Dermis blood vessel endothelial cell (primary cell): ENCODE measurements around the gene SOX6. TPM values are rescaled to one million over a fixed set of nuclear protein-coding genes. Genes with fewer than 3 reads are reported as not detected.
"Not testable (repeated sequence)": the region's sequence is repeated elsewhere in the genome, so short reads cannot be mapped to it uniquely, and the experiment has no call there.

Experiments
- DNase-seq: peaks from one replicate; pipeline ENCODE4 v3.0.0; 2010
- total RNA-seq: library from RNA; depleted of rRNA; stranded (reverse); fragments of >200 nt; gene quantifications from 2 replicates; pipeline ENCODE4 v1.2.3, GENCODE V29; 2014

SOX6 gene
- total RNA-seq, 1 donor from 2014 or later: under 0.01 TPM

DNA sequence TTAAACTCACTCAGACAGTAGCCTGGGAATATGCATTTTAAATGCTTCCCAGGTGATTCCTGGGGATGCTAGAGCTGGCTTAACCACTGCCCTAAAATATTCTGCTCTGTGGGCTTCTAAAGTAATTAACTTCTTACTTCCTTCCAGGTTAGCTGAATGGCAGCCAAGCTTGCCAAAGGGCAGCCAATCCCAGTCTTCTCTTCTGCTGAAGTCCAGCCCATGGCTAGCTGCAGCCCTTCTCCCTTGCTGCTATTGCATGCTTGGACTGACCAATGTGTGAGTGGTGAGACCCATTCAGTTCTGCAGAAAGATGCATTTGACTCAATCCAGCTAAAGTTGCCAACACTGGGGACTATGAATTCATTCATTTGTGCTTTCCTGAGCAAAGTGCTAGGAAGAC is 411.9 kb downstream of the SOX6 start:
- no peak for DNase-seq

- DNase-seq: no peak
These were observed 412.7 kb downstream of the SOX6 start for GRCh38 chr11:15943418-15944197.

- no peak for DNase-seq
These were observed 413.4 kb downstream of the SOX6 start for GRCh38 chr11:15942936-15943335.

GRCh38 chr11:15942126-15942525 is 414.2 kb downstream of the SOX6 start:
- no peak for DNase-seq

DNA sequence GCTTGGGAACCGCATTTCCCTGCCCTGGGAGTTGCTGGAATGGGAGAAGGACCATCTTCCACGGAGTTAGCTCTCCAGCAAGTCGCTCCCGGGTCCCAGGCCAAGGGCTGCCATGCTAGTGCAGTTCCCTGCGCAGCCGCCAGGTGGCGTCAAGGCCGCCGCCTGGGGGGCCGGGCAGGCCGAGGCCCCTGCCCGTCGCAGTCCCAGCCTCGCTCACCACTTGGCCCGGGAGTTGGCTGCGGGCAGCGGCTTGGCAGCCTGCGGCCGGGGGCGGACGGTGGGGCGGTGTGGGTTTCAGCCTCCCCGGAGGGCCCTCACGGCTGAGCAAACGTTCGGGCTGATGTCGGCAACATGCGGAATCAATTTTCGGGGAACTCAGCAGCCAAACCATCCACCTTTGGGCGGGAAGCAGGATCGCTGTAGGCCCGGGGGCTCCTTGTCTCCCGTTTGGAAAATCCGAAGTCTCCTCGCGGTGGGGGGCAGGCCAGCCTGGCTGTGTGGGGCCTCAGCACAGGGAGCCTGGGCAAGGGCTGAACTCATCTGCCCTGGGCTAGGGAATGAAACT is 415.1 kb downstream of the SOX6 start:
- peak; percentile 55 for DNase-seq

GRCh38 chr11:15940462-15941205 is 415.7 kb downstream of the SOX6 start:
- no peak for DNase-seq

DNA sequence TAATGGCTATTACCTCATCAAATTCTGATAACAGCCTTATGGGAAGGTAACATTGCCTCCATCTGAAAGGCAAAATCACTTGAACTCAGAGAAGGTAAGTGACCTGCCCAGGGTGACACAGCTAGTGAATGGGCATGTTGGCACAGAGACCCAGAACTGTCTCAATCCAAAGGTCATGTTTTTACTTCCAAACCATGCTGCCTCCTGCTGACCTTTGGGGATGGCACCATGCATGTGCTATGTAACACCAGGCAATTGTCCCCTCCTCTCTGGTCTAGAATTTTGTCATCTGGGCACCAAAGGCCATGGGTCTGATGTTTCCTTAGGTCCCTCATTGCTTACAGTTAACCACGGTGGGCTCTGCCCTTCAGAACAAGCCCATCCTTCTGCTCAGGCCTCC is 417.4 kb downstream of the SOX6 start:
- no peak for DNase-seq

DNA sequence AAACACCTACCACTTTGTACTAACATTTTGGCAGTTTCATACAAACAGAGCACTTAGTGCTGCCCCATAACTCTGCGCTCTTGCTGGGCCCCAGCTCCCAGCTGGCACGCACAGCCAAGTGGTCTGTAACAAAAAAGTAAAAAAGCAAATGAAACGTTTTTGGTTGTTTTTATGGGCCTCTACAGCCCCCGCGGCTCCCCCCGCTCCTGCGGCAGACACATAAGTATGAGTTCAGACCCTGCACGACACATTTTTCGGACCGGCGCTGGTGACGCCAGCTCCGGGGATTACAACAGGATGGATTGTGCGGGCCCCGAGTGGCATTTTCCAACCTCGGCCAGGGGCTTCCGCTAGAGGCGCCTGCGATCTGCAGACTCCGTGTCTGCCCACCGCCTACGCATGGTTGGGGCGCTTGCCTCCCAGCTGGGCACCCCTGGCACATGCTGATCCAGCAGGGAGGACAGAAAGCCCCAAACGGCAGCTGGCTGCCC is 418.2 kb downstream of the SOX6 start:
- no peak for DNase-seq

GRCh38 chr11:15937601-15938120 is 418.7 kb downstream of the SOX6 start:
- no peak for DNase-seq

- no peak for DNase-seq
These were observed 420.3 kb downstream of the SOX6 start for GRCh38 chr11:15936011-15936410.

GRCh38 chr11:15935373-15935772 is 421.0 kb downstream of the SOX6 start:
- no peak for DNase-seq

DNA sequence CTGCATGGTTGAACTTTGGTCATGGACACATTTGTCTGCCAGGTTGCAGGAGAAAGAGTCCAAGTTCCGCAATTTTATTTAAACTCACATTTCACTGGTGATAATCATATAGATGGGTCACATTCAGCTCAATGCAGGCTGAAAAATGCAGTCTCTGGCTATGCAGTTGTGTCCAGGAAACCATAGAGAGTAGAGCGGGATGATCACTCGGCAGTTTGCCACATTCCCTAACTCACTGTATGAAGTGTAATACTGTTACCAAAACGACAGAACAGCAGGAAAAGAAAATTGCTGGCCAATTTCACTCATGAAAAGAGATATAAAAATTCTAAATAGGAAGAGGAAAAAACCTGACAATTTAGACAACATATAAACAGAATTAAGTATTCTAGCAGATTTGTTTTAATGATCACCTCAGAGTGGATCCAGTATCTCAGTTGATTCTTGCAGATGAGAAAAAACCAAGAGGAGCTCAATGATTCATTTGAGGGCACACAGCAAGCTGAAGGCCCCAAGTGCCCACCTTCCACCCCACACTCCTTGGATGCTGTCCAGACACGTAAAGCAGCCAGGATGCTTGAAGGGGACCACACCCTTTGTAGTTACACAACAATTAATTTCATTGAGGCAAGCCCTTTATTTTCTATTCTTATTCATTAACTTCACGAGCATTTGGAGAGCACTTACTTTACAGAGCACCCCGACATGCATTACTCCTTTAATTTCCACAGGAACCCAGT is 422.3 kb downstream of the SOX6 start:
- no peak for DNase-seq

DNA sequence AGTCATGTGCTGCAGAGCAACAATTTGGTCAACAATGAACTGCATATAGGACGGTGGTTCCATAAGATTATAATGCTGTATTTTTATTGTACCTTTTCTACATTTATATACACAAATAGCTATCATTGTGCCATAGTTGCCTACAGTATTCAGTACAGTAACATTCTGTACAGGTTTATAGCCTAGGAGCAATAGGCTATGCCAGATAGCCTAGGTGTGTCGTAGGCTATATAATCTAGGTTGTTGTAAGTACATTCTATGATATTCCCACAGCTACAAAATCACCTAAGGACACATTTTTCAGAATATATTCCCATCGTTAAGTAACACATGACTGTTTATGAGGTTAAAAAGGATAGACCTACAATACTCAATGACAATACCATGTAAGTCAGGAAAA is 423.9 kb downstream of the SOX6 start:
- no peak for DNase-seq

GRCh38 chr11:15931497-15931896 is 424.8 kb downstream of the SOX6 start:
- no peak for DNase-seq

- no peak for DNase-seq
These were observed 425.8 kb downstream of the SOX6 start for GRCh38 chr11:15930442-15931025.

DNA sequence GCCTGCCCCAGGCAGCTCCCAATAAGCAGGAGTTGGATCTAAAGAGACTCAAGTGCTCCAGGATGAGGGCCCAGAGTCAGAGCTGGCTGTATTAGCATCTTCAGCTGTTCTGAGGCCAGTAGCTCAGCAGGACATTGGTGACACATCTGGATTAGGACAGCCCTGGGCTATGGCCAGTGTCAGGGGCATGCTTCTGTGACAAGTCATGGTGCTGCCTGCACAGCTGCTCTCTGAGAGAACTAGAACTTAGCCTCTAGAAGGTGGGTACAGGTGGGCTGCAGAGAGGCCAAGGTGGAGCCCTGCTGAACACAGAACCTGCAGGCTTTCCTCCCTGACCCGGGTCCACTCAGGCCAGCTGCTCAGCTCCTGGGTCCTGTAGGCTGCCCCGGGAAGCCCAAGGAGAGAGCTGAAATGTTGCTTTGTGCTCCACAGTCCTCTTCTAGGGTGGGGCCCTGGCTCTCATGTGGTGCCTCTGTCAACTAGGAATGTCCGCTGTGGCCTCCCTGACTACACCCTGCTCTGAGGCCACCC is 426.9 kb downstream of the SOX6 start:
- DNase-seq: no peak

GRCh38 chr11:15927864-15928217 is 428.5 kb downstream of the SOX6 start:
- DNase-seq: no peak

GRCh38 chr11:15927196-15927863 is 429.0 kb downstream of the SOX6 start:
- no peak for DNase-seq

GRCh38 chr11:15926071-15926470 is 430.3 kb downstream of the SOX6 start:
- no peak for DNase-seq

DNA sequence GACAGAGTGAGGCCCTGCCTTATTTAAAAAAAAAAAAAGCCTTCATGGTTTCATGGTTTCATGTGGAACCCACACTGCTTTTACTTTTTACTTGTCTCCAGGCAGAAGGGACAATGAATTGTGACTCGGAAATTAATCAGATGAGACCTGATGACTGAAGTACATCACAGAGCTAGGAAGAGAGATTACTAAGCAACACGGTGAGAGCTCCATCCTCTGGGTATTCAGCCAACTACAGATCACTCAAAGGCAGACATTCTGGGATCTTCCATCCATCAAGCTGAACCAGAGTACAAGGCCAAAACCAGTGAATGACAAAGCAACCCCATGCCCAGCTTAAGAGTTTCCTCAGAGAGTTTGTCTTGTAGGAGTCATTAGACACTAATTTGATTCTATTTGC is 433.2 kb downstream of the SOX6 start:
- DNase-seq: no peak

GRCh38 chr11:15922745-15923144 is 433.6 kb downstream of the SOX6 start:
- DNase-seq: not testable (repeated sequence)
